ENCODE measurements around the gene COG1.
A peak's percentile ranks its signal among the peaks of the same experiment; 100 is the strongest.

The COG1 gene

DNA sequence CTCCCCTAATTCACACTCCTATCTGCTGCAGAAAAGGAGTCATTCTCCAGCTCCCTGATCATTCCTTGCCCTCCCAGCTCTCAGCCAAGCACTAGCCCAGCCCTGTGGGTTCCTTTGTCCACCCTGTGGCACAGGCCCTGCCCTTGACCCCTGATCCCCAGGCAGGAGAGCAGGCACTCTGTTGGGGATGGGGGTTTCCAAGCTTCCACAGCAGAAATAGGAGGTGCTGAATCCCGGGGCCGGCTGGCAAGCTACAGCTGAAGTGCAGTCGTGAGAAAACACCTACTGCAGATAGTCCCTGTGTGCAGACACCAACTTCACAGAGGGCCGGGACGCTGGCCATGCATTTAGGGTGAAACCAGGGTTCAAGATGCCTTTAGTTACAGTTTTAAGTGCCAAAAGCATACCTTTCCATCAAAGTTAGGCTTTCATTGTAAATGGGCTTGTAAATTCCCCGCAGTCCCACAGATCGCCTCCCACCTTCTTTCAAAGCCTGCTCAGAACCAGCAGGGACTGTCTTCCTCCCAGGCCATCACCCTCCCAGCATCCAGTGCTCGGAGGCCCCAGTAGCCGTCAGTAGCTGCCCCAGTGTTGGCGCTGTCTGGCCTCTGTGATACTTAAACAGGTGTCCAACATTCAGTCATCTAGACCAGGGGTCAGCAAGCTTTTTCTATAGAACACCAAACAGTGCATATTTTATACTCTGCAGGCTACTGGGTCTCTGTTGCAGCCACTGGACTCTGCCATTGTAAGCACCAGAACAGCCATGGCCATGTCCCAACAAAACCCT is 58.2 kb downstream of the COG1 start:
- Histone ChIP-seq H3K27me3 (ENCODE audit: insufficient read depth, low read depth) (no peaks in the 10 kb centered on the region), H3K9ac (no peak overlapping the region), H4K20me1 (ENCODE audit: insufficient read depth) (no peaks in the 10 kb centered on the region), H3K4me1 (ENCODE audit: low read depth, poor library complexity, severe bottlenecking) (no peaks in the 10 kb centered on the region), H2AFZ (ENCODE audit: low read depth) (no peak overlapping the region), H3K4me2 (no peak overlapping the region), H3K27ac (no peak overlapping the region), H3K79me2 (ENCODE audit: insufficient read depth, low read depth) (no peaks in the 10 kb centered on the region), H3K36me3 (ENCODE audit: insufficient read depth) (no peaks in the 10 kb centered on the region), H3K4me3 (IDR thresholded peaks at IDR 0.05; ENCODE audit: insufficient read depth, low read depth, low read length) (no peak overlapping the region)
- TF ChIP-seq, protein P1, sequence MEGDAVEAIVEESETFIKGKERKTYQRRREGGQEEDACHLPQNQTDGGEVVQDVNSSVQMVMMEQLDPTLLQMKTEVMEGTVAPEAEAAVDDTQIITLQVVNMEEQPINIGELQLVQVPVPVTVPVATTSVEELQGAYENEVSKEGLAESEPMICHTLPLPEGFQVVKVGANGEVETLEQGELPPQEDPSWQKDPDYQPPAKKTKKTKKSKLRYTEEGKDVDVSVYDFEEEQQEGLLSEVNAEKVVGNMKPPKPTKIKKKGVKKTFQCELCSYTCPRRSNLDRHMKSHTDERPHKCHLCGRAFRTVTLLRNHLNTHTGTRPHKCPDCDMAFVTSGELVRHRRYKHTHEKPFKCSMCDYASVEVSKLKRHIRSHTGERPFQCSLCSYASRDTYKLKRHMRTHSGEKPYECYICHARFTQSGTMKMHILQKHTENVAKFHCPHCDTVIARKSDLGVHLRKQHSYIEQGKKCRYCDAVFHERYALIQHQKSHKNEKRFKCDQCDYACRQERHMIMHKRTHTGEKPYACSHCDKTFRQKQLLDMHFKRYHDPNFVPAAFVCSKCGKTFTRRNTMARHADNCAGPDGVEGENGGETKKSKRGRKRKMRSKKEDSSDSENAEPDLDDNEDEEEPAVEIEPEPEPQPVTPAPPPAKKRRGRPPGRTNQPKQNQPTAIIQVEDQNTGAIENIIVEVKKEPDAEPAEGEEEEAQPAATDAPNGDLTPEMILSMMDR (conservative IDR thresholded peaks at IDR 0.05; ENCODE audit: low read depth, low read length): no peak

DNA sequence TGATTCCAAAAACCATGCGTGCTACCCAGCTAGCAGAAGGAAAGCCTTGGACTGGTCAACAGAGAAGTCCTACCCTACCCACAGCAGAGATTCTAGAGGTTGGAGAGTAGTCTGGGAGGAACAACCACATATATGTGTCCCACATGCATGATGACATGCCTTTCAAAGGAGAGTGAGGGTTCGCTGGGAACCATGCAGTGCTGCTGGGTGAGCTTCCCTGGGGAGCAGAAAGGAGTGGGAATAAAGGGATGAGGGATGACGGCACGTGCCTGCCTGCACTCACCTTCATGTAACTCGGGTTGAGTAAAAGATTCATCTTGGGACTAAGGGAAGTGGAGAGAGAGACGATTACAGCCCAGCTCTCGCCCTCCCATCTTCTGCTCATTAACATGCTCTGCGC is 59.0 kb downstream of the COG1 start:
- Histone ChIP-seq H3K4me3 (IDR thresholded peaks at IDR 0.05; ENCODE audit: insufficient read depth, low read depth, low read length) (no peak overlapping the region), H3K79me2 (ENCODE audit: insufficient read depth, low read depth) (no peaks in the 10 kb centered on the region), H4K20me1 (ENCODE audit: insufficient read depth) (no peaks in the 10 kb centered on the region), H3K4me2 (no peak overlapping the region), H2AFZ (ENCODE audit: low read depth) (no peak overlapping the region), H3K9ac (no peak overlapping the region), H3K4me1 (ENCODE audit: low read depth, poor library complexity, severe bottlenecking) (no peaks in the 10 kb centered on the region), H3K27me3 (ENCODE audit: insufficient read depth, low read depth) (no peaks in the 10 kb centered on the region), H3K27ac (no peak overlapping the region), H3K36me3 (ENCODE audit: insufficient read depth) (no peaks in the 10 kb centered on the region)
- TF ChIP-seq, protein P1 (conservative IDR thresholded peaks at IDR 0.05; ENCODE audit: low read depth, low read length): no peak

- no peak overlapping the region for H3K9ac ChIP-seq
- TF ChIP-seq, protein P1 (conservative IDR thresholded peaks at IDR 0.05; ENCODE audit: low read depth, low read length): peak; percentile 99
- no peak overlapping the region for H3K4me3 ChIP-seq (IDR thresholded peaks at IDR 0.05; ENCODE audit: insufficient read depth, low read depth, low read length)
- no peaks in the 10 kb centered on the region for H3K36me3 ChIP-seq (ENCODE audit: insufficient read depth)
- no peak overlapping the region for H3K27ac ChIP-seq
- H2AFZ ChIP-seq (ENCODE audit: low read depth): no peak overlapping the region
- H3K79me2 ChIP-seq (ENCODE audit: insufficient read depth, low read depth): no peaks in the 10 kb centered on the region
- no peak overlapping the region for H3K4me2 ChIP-seq
- no peaks in the 10 kb centered on the region for H3K4me1 ChIP-seq (ENCODE audit: low read depth, poor library complexity, severe bottlenecking)
- H3K27me3 ChIP-seq (ENCODE audit: insufficient read depth, low read depth): no peaks in the 10 kb centered on the region
- no peaks in the 10 kb centered on the region for H4K20me1 ChIP-seq (ENCODE audit: insufficient read depth)
Observed at GRCh38 chr17:73255671-73256181, 62.9 kb downstream of the COG1 start.

- Histone ChIP-seq H3K79me2 (ENCODE audit: insufficient read depth, low read depth) (no peaks in the 10 kb centered on the region), H3K27me3 (ENCODE audit: insufficient read depth, low read depth) (no peaks in the 10 kb centered on the region), H3K4me1 (ENCODE audit: low read depth, poor library complexity, severe bottlenecking) (no peaks in the 10 kb centered on the region), H4K20me1 (ENCODE audit: insufficient read depth) (no peaks in the 10 kb centered on the region), H3K4me2 (no peak overlapping the region), H3K27ac (no peak overlapping the region), H3K36me3 (ENCODE audit: insufficient read depth) (no peaks in the 10 kb centered on the region), H2AFZ (ENCODE audit: low read depth) (no peak overlapping the region), H3K9ac (no peak overlapping the region), H3K4me3 (IDR thresholded peaks at IDR 0.05; ENCODE audit: insufficient read depth, low read depth, low read length) (no peak overlapping the region)
- TF ChIP-seq, protein P1 (conservative IDR thresholded peaks at IDR 0.05; ENCODE audit: low read depth, low read length): no peak
Observed at GRCh38 chr17:73256220-73256619, 63.4 kb downstream of the COG1 start.

Measured in KMS-11 (cell line).